Measurements from ENCODE around the gene PCDH1. TPM values are rescaled to one million over a fixed set of nuclear protein-coding genes. Genes with fewer than 3 reads are reported as not detected.

The PCDH1 gene
- total RNA-seq, 1 donor from 2014 or later: 11.5 TPM

GRCh38 chr5:141866096-141866495 lies 12.1 kb downstream of the PCDH1 start:
- Histone ChIP-seq H3K4me1 (ENCODE audit: insufficient read depth, low read length) (peaks cover 2% of the 10 kb centered on the region), H3K4me2 (ENCODE audit: low read length) (no peak overlapping the region), H3K27me3 (ENCODE audit: insufficient read depth, low read length) (no peaks in the 10 kb centered on the region), H4K20me1 (ENCODE audit: insufficient read depth, low read length) (no peaks in the 10 kb centered on the region), H3K79me2 (ENCODE audit: insufficient read depth, low read length) (no peaks in the 10 kb centered on the region), H3K9ac (ENCODE audit: low read length) (no peak overlapping the region), H2AFZ (ENCODE audit: low read depth, low read length) (no peak overlapping the region), H3K27ac (ENCODE audit: low read depth, low read length) (no peak overlapping the region), H3K9me3 (ENCODE audit: insufficient read depth, low read depth, low read length) (no peaks in the 10 kb centered on the region), H3K36me3 (ENCODE audit: insufficient read depth, low read length) (no peaks in the 10 kb centered on the region), H3K4me3 (ENCODE audit: insufficient read depth, low read depth, low read length) (no peak overlapping the region)
- Mint-ChIP-seq H3K4me1 (ENCODE audit: low read depth, unreplicated experiment) (peaks cover 5% of the 10 kb centered on the region), H3K27me3 (ENCODE audit: low read depth, unreplicated experiment) (peaks cover 43% of the 10 kb centered on the region), H3K36me3 (ENCODE audit: low read depth, unreplicated experiment) (peaks cover 19% of the 10 kb centered on the region), H3K27ac (ENCODE audit: unreplicated experiment) (no peak overlapping the region), H3K9me3 (ENCODE audit: unreplicated experiment) (peaks cover 1% of the 10 kb centered on the region), H3K4me3 (ENCODE audit: unreplicated experiment) (no peak overlapping the region)
- TF ChIP-seq CTCF (IDR thresholded peaks at IDR 0.05; ENCODE audit: insufficient read depth, low read depth, low read length): no peak
- no peak for TF ChIP-seq EZH2 (IDR thresholded peaks at IDR 0.05; ENCODE audit: insufficient read depth, low read length)
- DNase-seq (ENCODE audit: low read depth) (no peak), FAIRE-seq (no peak)

- H3K9me3 ChIP-seq (ENCODE audit: insufficient read depth, low read depth, low read length): no peaks in the 10 kb centered on the region
- no peaks in the 10 kb centered on the region for H3K36me3 ChIP-seq (ENCODE audit: insufficient read depth, low read length)
- H2AFZ ChIP-seq (ENCODE audit: low read depth, low read length): no peak overlapping the region
- Mint-ChIP-seq H3K4me3 (ENCODE audit: unreplicated experiment) (no peak overlapping the region), H3K9me3 (ENCODE audit: unreplicated experiment) (peaks cover 1% of the 10 kb centered on the region), H3K27me3 (ENCODE audit: low read depth, unreplicated experiment) (peaks cover 38% of the 10 kb centered on the region), H3K36me3 (ENCODE audit: low read depth, unreplicated experiment) (peaks cover 19% of the 10 kb centered on the region), H3K27ac (ENCODE audit: unreplicated experiment) (no peak overlapping the region), H3K4me1 (ENCODE audit: low read depth, unreplicated experiment) (no peaks in the 10 kb centered on the region)
- no peak for FAIRE-seq
- no peak for TF ChIP-seq CTCF (IDR thresholded peaks at IDR 0.05; ENCODE audit: insufficient read depth, low read depth, low read length)
- TF ChIP-seq EZH2 (IDR thresholded peaks at IDR 0.05; ENCODE audit: insufficient read depth, low read length): no peak
- no peaks in the 10 kb centered on the region for H3K79me2 ChIP-seq (ENCODE audit: insufficient read depth, low read length)
- no peaks in the 10 kb centered on the region for H3K27me3 ChIP-seq (ENCODE audit: insufficient read depth, low read length)
- H3K4me2 ChIP-seq (ENCODE audit: low read length): no peak overlapping the region
- H3K4me3 ChIP-seq (ENCODE audit: insufficient read depth, low read depth, low read length): no peak overlapping the region
- DNase-seq (ENCODE audit: low read depth): no peak
- H3K9ac ChIP-seq (ENCODE audit: low read length): no peak overlapping the region
- no peaks in the 10 kb centered on the region for H4K20me1 ChIP-seq (ENCODE audit: insufficient read depth, low read length)
- no peak overlapping the region for H3K27ac ChIP-seq (ENCODE audit: low read depth, low read length)
- H3K4me1 ChIP-seq (ENCODE audit: insufficient read depth, low read length): no peaks in the 10 kb centered on the region
Observed at GRCh38 chr5:141865406-141865805, 12.8 kb downstream of the PCDH1 start.

GRCh38 chr5:141864371-141865370 lies 13.5 kb downstream of the PCDH1 start:
- Histone ChIP-seq H3K9ac (ENCODE audit: low read length) (no peak overlapping the region), H3K4me1 (ENCODE audit: insufficient read depth, low read length) (no peaks in the 10 kb centered on the region), H3K9me3 (ENCODE audit: insufficient read depth, low read depth, low read length) (no peaks in the 10 kb centered on the region), H3K79me2 (ENCODE audit: insufficient read depth, low read length) (no peaks in the 10 kb centered on the region), H2AFZ (ENCODE audit: low read depth, low read length) (no peak overlapping the region), H3K36me3 (ENCODE audit: insufficient read depth, low read length) (no peaks in the 10 kb centered on the region), H4K20me1 (ENCODE audit: insufficient read depth, low read length) (no peaks in the 10 kb centered on the region), H3K27ac (ENCODE audit: low read depth, low read length) (no peak overlapping the region), H3K4me3 (ENCODE audit: insufficient read depth, low read depth, low read length) (no peak overlapping the region), H3K27me3 (ENCODE audit: insufficient read depth, low read length) (peaks cover under 1% of the 10 kb centered on the region), H3K4me2 (ENCODE audit: low read length) (no peak overlapping the region)
- H3K4me3 Mint-ChIP-seq (ENCODE audit: unreplicated experiment): no peak overlapping the region
- H3K9me3 Mint-ChIP-seq (ENCODE audit: unreplicated experiment): no peaks in the 10 kb centered on the region
- no peak overlapping the region for H3K27ac Mint-ChIP-seq (ENCODE audit: unreplicated experiment)
- H3K36me3 Mint-ChIP-seq (ENCODE audit: low read depth, unreplicated experiment): peaks cover 19% of the 10 kb centered on the region
- H3K27me3 Mint-ChIP-seq (ENCODE audit: low read depth, unreplicated experiment): peaks cover 37% of the 10 kb centered on the region
- FAIRE-seq: no peak
- H3K4me1 Mint-ChIP-seq (ENCODE audit: low read depth, unreplicated experiment): no peaks in the 10 kb centered on the region
- no peak for DNase-seq (ENCODE audit: low read depth)
- TF ChIP-seq CTCF (IDR thresholded peaks at IDR 0.05; ENCODE audit: insufficient read depth, low read depth, low read length) (no peak), EZH2 (IDR thresholded peaks at IDR 0.05; ENCODE audit: insufficient read depth, low read length) (no peak)

Data from astrocyte (in vitro differentiated cells and primary cell).